H1 (cell line): ENCODE measurements around the gene ELMO1. TPM values are rescaled to one million over a fixed set of nuclear protein-coding genes. Genes with fewer than 3 reads are reported as not detected.

Experiments used
- CTCF ChIA-PET: fragments of 300-600 bp; sonication (Branson Sonifier 250); formaldehyde crosslinking; loops from one replicate; lab custom pipeline; 2021; ENCODE audit not compliant: partially characterized antibody; lab: Charles Lee
- POLR2A ChIA-PET: fragments of 300-600 bp; sonication (Branson Sonifier 250); formaldehyde crosslinking; loops from one replicate; lab custom pipeline; 2021; ENCODE audit warnings: inconsistent platforms; ENCODE audit not compliant: partially characterized antibody; lab: Charles Lee
- DNase-seq, 2 experiments: peaks; one replicate each; pipeline versions ENCODE4 v3.0.0 to v3.0.0-alpha.2; 2010 to 2022; ENCODE audit warnings: low spot score in 2 of 2, low read depth in 1 of 2, mixed read lengths in 1 of 2
- FAIRE-seq: peaks from 2 replicates; lab custom pipeline; 2011; peaks lifted over from hg19 to GRCh38; lab: Jason Lieb, UNC
- H2AFZ ChIP-seq: 2 replicates; pipeline ENCODE4 v1.8.1; 2012; ENCODE audit warnings: low read length, inconsistent platforms
- H2AK5ac ChIP-seq: 2 replicates; pipeline ENCODE4 v1.6.1; 2013; ENCODE audit warnings: low read depth, low read length
- H2BK120ac ChIP-seq: replicated peaks from 2 replicates; pipeline ENCODE3; 2013; ENCODE audit warnings: low read depth, low read length, inconsistent platforms
- H2BK12ac ChIP-seq: 2 replicates; pipeline ENCODE4 v1.6.1; 2013; ENCODE audit warnings: low read depth, low read length
- H2BK15ac ChIP-seq: 2 replicates; pipeline ENCODE4 v1.6.1; 2013; ENCODE audit warnings: low read length
- H2BK20ac ChIP-seq: 2 replicates; pipeline ENCODE4 v1.6.1; 2013; ENCODE audit warnings: low read length
- H2BK5ac ChIP-seq: 2 replicates; pipeline ENCODE4 v1.6.1; 2013; ENCODE audit warnings: low read depth, low read length
- H3K14ac ChIP-seq: 2 replicates; pipeline ENCODE4 v1.6.1; 2013; ENCODE audit warnings: inconsistent platforms; ENCODE audit not compliant: insufficient read length
- H3K18ac ChIP-seq: 2 replicates; pipeline ENCODE4 v1.6.1; 2013; ENCODE audit warnings: low read length; ENCODE audit errors: extremely low read depth
- H3K23ac ChIP-seq: 2 replicates; pipeline ENCODE4 v1.6.1; 2013; ENCODE audit warnings: inconsistent platforms; ENCODE audit not compliant: insufficient read length
- H3K23me2 ChIP-seq: 2 replicates; pipeline ENCODE4 v1.6.1; 2013; ENCODE audit warnings: low read depth, low read length
- H3K27ac ChIP-seq: 2 replicates; pipeline ENCODE4 v1.6.1; 2011; ENCODE audit warnings: low read depth, low read length, inconsistent platforms
- H3K27me3 ChIP-seq, 4 experiments: replicated peaks in 1 of 4; 1 replicate in 1 of 4; 2 replicates in 3 of 4; pipeline versions ENCODE4 v1.6.1 to v1.8.1; 2011 to 2013; ENCODE audit warnings: low read length in 3 of 4, mild to moderate bottlenecking in 3 of 4, inconsistent platforms in 2 of 4, mixed read lengths in 2 of 4, moderate library complexity in 1 of 4; ENCODE audit not compliant: control insufficient read depth in 3 of 4, insufficient read depth in 3 of 4; ENCODE audit errors: extremely low read depth in 1 of 4
- H3K36me3 ChIP-seq, 4 experiments: 2 replicates each; pipeline versions ENCODE4 v1.6.1 to v1.8.1; 2011 to 2013; ENCODE audit warnings: mild to moderate bottlenecking in 4 of 4, low read length in 3 of 4, moderate library complexity in 2 of 4, control low read depth in 1 of 4, inconsistent platforms in 1 of 4; ENCODE audit not compliant: insufficient read depth in 4 of 4, control insufficient read depth in 2 of 4
- H3K4ac ChIP-seq: replicated peaks from 2 replicates; pipeline ENCODE3; 2013; ENCODE audit warnings: low read length, low read depth, mixed read lengths, inconsistent platforms; ENCODE audit not compliant: insufficient read length
- H3K4me1 ChIP-seq, 4 experiments: replicated peaks in 1 of 4; 1 replicate in 1 of 4; 2 replicates in 3 of 4; pipeline versions ENCODE4 v1.6.1 to v1.8.1; 2011 to 2013; ENCODE audit warnings: low read length in 3 of 4, inconsistent platforms in 2 of 4, mixed read lengths in 1 of 4; ENCODE audit not compliant: insufficient read depth in 4 of 4, control insufficient read depth in 3 of 4
- H3K4me2 ChIP-seq, 2 experiments: 2 replicates each; pipeline versions ENCODE4 v1.6.1 to v1.8.1; 2011 to 2013; ENCODE audit warnings: low read depth in 2 of 2, low read length in 2 of 2, control low read depth in 1 of 2, inconsistent platforms in 1 of 2, mild to moderate bottlenecking in 1 of 2; ENCODE audit not compliant: insufficient read depth in 1 of 2
- H3K4me3 ChIP-seq, 4 experiments: fragments of 200-600, 300-600 bp in 1 of 4; sonication (generic), shearing (Covaris generic), sonication (Bioruptor Twin) in 1 of 4; 2 replicates each; pipeline versions ENCODE4 v1.5.1 to v1.8.1; 2011 to 2016; ENCODE audit warnings: low read length in 4 of 4, low read depth in 3 of 4, control low read depth in 2 of 4, inconsistent platforms in 2 of 4, mild to moderate bottlenecking in 2 of 4, mixed read lengths in 1 of 4, moderate library complexity in 1 of 4; ENCODE audit not compliant: insufficient read depth in 2 of 4; ENCODE audit errors: extremely low read depth in 1 of 4
- H3K56ac ChIP-seq: replicated peaks from 2 replicates; pipeline ENCODE3; 2013; ENCODE audit warnings: low read depth, mild to moderate bottlenecking, mixed read lengths, low read length, inconsistent platforms; ENCODE audit not compliant: insufficient read length
- H3K79me1 ChIP-seq: 2 replicates; pipeline ENCODE4 v1.6.1; 2013; ENCODE audit warnings: low read depth, low read length, control low read depth
- H3K79me2 ChIP-seq, 2 experiments: 2 replicates each; pipeline versions ENCODE4 v1.6.1 to v1.8.1; 2012 to 2013; ENCODE audit warnings: low read length in 2 of 2, mild to moderate bottlenecking in 2 of 2, inconsistent platforms in 1 of 2; ENCODE audit not compliant: insufficient read depth in 2 of 2, control insufficient read depth in 1 of 2
- H3K9ac ChIP-seq, 4 experiments: replicated peaks in 1 of 4; 1 replicate in 1 of 4; 2 replicates in 3 of 4; pipeline versions ENCODE4 v1.6.1 to v1.8.1; 2011 to 2013; ENCODE audit warnings: low read depth in 3 of 4, low read length in 3 of 4, control low read depth in 2 of 4, mild to moderate bottlenecking in 2 of 4, moderate library complexity in 2 of 4, inconsistent platforms in 1 of 4; ENCODE audit errors: extremely low read depth in 1 of 4
- H3K9me3 ChIP-seq, 2 experiments: 2 replicates each; pipeline versions ENCODE4 v1.6.1 to v1.8.1; 2012 to 2013; ENCODE audit warnings: mild to moderate bottlenecking in 2 of 2, moderate library complexity in 2 of 2, control low read depth in 1 of 2, inconsistent platforms in 1 of 2, low read depth in 1 of 2, low read length in 1 of 2, mixed read lengths in 1 of 2; ENCODE audit not compliant: insufficient read depth in 2 of 2
- H4K20me1 ChIP-seq, 2 experiments: replicated peaks in 1 of 2; 2 replicates each; pipeline versions ENCODE3 to v1.8.1; 2011 to 2013; ENCODE audit warnings: inconsistent platforms in 2 of 2, low read length in 2 of 2, mild to moderate bottlenecking in 1 of 2; ENCODE audit not compliant: insufficient read depth in 2 of 2, control insufficient read depth in 1 of 2
- H4K5ac ChIP-seq: 2 replicates; pipeline ENCODE4 v1.6.1; 2013; ENCODE audit warnings: low read length, low read depth, mixed read lengths, inconsistent platforms; ENCODE audit not compliant: insufficient read length
- H4K8ac ChIP-seq: 2 replicates; pipeline ENCODE4 v1.8.0; 2013; ENCODE audit warnings: mild to moderate bottlenecking, moderate library complexity, low read length, inconsistent platforms; ENCODE audit not compliant: insufficient read depth; ENCODE audit errors: extremely low read depth
- H4K91ac ChIP-seq: replicated peaks from 2 replicates; pipeline ENCODE3; 2013; ENCODE audit warnings: low read length, mixed read lengths, inconsistent platforms; ENCODE audit not compliant: insufficient read length
- BRCA1 ChIP-seq: IDR thresholded peaks from 2 replicates; pipeline ENCODE4 v1.6.1; 2012; ENCODE audit warnings: low read depth, low read length, improper control_type of control experiment
- CHD2 ChIP-seq: IDR thresholded peaks from 2 replicates; pipeline ENCODE4 v1.6.1; 2012; ENCODE audit warnings: low read length, improper control_type of control experiment
- CREB1 ChIP-seq: IDR thresholded peaks from 2 replicates; pipeline ENCODE4 v1.6.1; 2012; ENCODE audit warnings: inconsistent platforms
- EGR1 ChIP-seq: IDR thresholded peaks from 2 replicates; pipeline ENCODE4 v1.6.1; 2011; ENCODE audit warnings: low read depth, low read length, borderline replicate concordance
- EP300 ChIP-seq, 2 experiments: IDR thresholded peaks; 1 replicate in 1 of 2; 2 replicates in 1 of 2; pipeline ENCODE4 v1.6.1; 2011 to 2012; ENCODE audit warnings: low read depth in 2 of 2, low read length in 2 of 2, mild to moderate bottlenecking in 2 of 2, borderline replicate concordance in 1 of 2, inconsistent platforms in 1 of 2, moderate library complexity in 1 of 2
- GTF2F1 ChIP-seq: IDR thresholded peaks from 2 replicates; pipeline ENCODE4 v1.6.1; 2012; ENCODE audit warnings: low read depth, low read length, improper control_type of control experiment, borderline replicate concordance
- HDAC2 ChIP-seq, 2 experiments: fragments of 300-600 bp in 1 of 2; sonication (generic) in 1 of 2; IDR thresholded peaks; 2 replicates each; pipeline ENCODE4 v1.6.1; 2011 to 2012; ENCODE audit warnings: low read depth in 2 of 2, low read length in 2 of 2, mild to moderate bottlenecking in 2 of 2, moderate library complexity in 2 of 2, borderline replicate concordance in 1 of 2, inconsistent platforms in 1 of 2
- SRF ChIP-seq: IDR thresholded peaks from 2 replicates; pipeline ENCODE4 v1.6.1; 2011; ENCODE audit warnings: mild to moderate bottlenecking, low read depth, low read length, moderate library complexity
- TEAD4 ChIP-seq: IDR thresholded peaks from 2 replicates; pipeline ENCODE4 v1.6.1; 2012; ENCODE audit warnings: low read depth, low read length, inconsistent platforms, mixed read lengths
- WGBS, 2 experiments: shearing (Covaris generic) in 1 of 2; methylation state at CpG; one replicate each; pipeline versions ENCODE4 v1.1.6 to v1.1.7; 2013 to 2015; ENCODE audit warnings: low lambda C conversion rate in 2 of 2, mixed read lengths in 2 of 2, inconsistent platforms in 1 of 2, low coverage in 1 of 2, missing lambda C conversion rate in 1 of 2; ENCODE audit not compliant: insufficient replicate concordance in 2 of 2, insufficient coverage in 1 of 2, insufficient read length in 1 of 2; ENCODE audit errors: extremely low coverage in 1 of 2, missing lambda C conversion rate in 1 of 2; 5-methylcytosine and 5-hydroxymethylcytosine counted together
- polyA plus RNA-seq, 7 experiments: library from polyadenylated mRNA; depleted of rRNA in 3 of 7; stranded (reverse) in 5 of 7; unstranded in 2 of 7; fragments of >200 nt in 5 of 7; fragments of 200-250 nt in 2 of 7; gene quantifications; 1 replicate in 5 of 7; 2 replicates in 1 of 7; 4 replicates in 1 of 7; pipeline versions ENCODE4 v1.2.1 to v1.2.3, GENCODE V29; 2011 to 2013; ENCODE audit warnings: missing spikeins in 2 of 7, mixed read lengths in 2 of 7
- total RNA-seq: library from RNA; stranded (reverse); fragmentation: NEBNext Ultra II Directional; extraction: Animal tissue kit (Norgen Biotek cat#: 25700); gene quantifications from 2 replicates; pipeline ENCODE4 v1.2.1, GENCODE V29; 2021
- TF ChIP-seq, protein P1 (sequence below): IDR thresholded peaks from 2 replicates; pipeline ENCODE4 v1.6.1; 2011; ENCODE audit warnings: low read depth, mild to moderate bottlenecking, low read length; ENCODE audit not compliant: insufficient read depth

ELMO1 gene
- total and polyA plus RNA-seq, 2 of the 8 experiments (the other 6 are each of a cell fraction or from before 2014, with no cell fraction given) = 18.4 to 21.0 TPM

- CTCF ChIA-PET = interaction anchor here (0.6 to 1.8 kb wide), 6 partner anchors 9 to 224 kb away, joined by 3 to 8 read pairs (median 4); no protein-coding TSS in a partner anchor
- Histone ChIP-seq H4K5ac (no peak overlapping the region), H2BK12ac (no peak overlapping the region), H2AK5ac (no peak overlapping the region), H4K8ac (no peak overlapping the region), H3K23ac (no peak overlapping the region), H3K79me1 (no peaks in the 10 kb centered on the region), H3K18ac (no peak overlapping the region), H3K4ac (no peak overlapping the region), H4K20me1 (no peaks in the 10 kb centered on the region), H3K23me2 (no peaks in the 10 kb centered on the region), H3K4me2 (no peak overlapping the region), H3K27ac (no peak overlapping the region), H3K4me1 (peaks cover 0 to 4% (median 0%) of the 10 kb centered on the region in 4 experiments; a peak in 1 of 7 replicates), H3K9ac (no peak overlapping the region), H2BK5ac (no peak overlapping the region), H3K36me3 (no peaks in the 10 kb centered on the region), H2BK120ac (no peak overlapping the region), H3K14ac (no peak overlapping the region), H2AFZ (no peak overlapping the region), H4K91ac (no peak overlapping the region), H2BK20ac (no peak overlapping the region), H3K27me3 (no peaks in the 10 kb centered on the region), H3K4me3 (no peak overlapping the region), H3K9me3 (peaks cover 8% of the 10 kb centered on the region in 2 experiments; a peak in 3 of 4 replicates), H2BK15ac (no peak overlapping the region), H3K56ac (no peak overlapping the region), H3K79me2 (no peaks in the 10 kb centered on the region)
- WGBS, 2 experiments = 90% methylated on average over 4 of the region's 4 CpGs; no CpG with 5 or more reads in 1 of the 2 experiments
- TF ChIP-seq TEAD4 (no peak), GTF2F1 (no peak), EGR1 (no peak), EP300 (IDR thresholded peaks at IDR 0.05; ENCODE audit: borderline replicate concordance in 1 of 2, low read depth in 2 of 2, low read length in 2 of 2) (no peak), CHD2 (no peak), BRCA1 (no peak), CREB1 (no peak), SRF (no peak), HDAC2 (IDR thresholded peaks at IDR 0.05; ENCODE audit: borderline replicate concordance in 1 of 2, low read depth in 2 of 2, low read length in 2 of 2) (no peak)
- TF ChIP-seq, protein P1, sequence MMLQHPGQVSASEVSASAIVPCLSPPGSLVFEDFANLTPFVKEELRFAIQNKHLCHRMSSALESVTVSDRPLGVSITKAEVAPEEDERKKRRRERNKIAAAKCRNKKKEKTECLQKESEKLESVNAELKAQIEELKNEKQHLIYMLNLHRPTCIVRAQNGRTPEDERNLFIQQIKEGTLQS = no peak
- POLR2A ChIA-PET = no interaction called here
- no peak for FAIRE-seq
- DNase-seq = no peak
Measured at GRCh38 chr7:36958111-36958733, 490.4 kb downstream of the ELMO1 start.
